Measurements from ENCODE around the gene BUB1B.
"Not testable (repeated sequence)": the region's sequence is repeated elsewhere in the genome, so short reads cannot be mapped to it uniquely, and the experiment has no call there.

Gene BUB1B

GRCh38 chr15:40160021-40160420, 848 bp upstream of the BUB1B start:
- TF ChIP-seq CTCF (conservative IDR thresholded peaks at IDR 0.05) (no peak), ZFX (IDR thresholded peaks at IDR 0.05) (no peak)
- H3K27ac ChIP-seq, result no peak overlapping the region

- peak overlapping the region; percentile 89 for H3K27ac ChIP-seq
- no peak for TF ChIP-seq CTCF (conservative IDR thresholded peaks at IDR 0.05)
- TF ChIP-seq ZFX (IDR thresholded peaks at IDR 0.05), result no peak
Observed at GRCh38 chr15:40161693-40162391, 973 bp downstream of the BUB1B start.

- TF ChIP-seq ZFX (IDR thresholded peaks at IDR 0.05) (no peak), CTCF (conservative IDR thresholded peaks at IDR 0.05) (no peak)
- no peak overlapping the region for H3K27ac ChIP-seq
Observed at GRCh38 chr15:40162552-40162951, 1.7 kb downstream of the BUB1B start.

GRCh38 chr15:40163657-40164416, 3.0 kb downstream of the BUB1B start:
- H3K27ac ChIP-seq, result no peak overlapping the region

GRCh38 chr15:40167374-40167773, 6.5 kb downstream of the BUB1B start:
- H3K27ac ChIP-seq, result not testable (repeated sequence)

More at GRCh38 chr15:40163657-40164416, 3.0 kb downstream of the BUB1B start:
- no peak for TF ChIP-seq CTCF (conservative IDR thresholded peaks at IDR 0.05)
- TF ChIP-seq ZFX (IDR thresholded peaks at IDR 0.05), result no peak

- H3K27ac ChIP-seq, result no peak overlapping the region
- TF ChIP-seq ZFX (IDR thresholded peaks at IDR 0.05), result no peak
- TF ChIP-seq CTCF (conservative IDR thresholded peaks at IDR 0.05), result no peak
Observed at GRCh38 chr15:40175160-40175559, 14.3 kb downstream of the BUB1B start.

- no peak overlapping the region for H3K27ac ChIP-seq
- no peak for TF ChIP-seq CTCF (conservative IDR thresholded peaks at IDR 0.05)
- no peak for TF ChIP-seq ZFX (IDR thresholded peaks at IDR 0.05)
Observed at GRCh38 chr15:40182358-40183029, 21.6 kb downstream of the BUB1B start.

All from C4-2B (cell line).